NB4 (cell line): ENCODE data around the gene BRINP2.

ENCODE experiments used
- DNase-seq: peaks from one replicate; pipeline ENCODE4 v3.0.0; 2010; ENCODE audit warnings: low read depth
- H3K4me3 ChIP-seq: one replicate; pipeline ENCODE4 v1.5.1; 2011; ENCODE audit warnings: mild to moderate bottlenecking, low read depth, low read length, moderate library complexity
- CTCF ChIP-seq: IDR thresholded peaks from one replicate; pipeline ENCODE4 v1.5.1; 2012; ENCODE audit warnings: low read depth, low read length
- MAX ChIP-seq: IDR thresholded peaks from 2 replicates; pipeline ENCODE4 v1.6.1; 2011; ENCODE audit warnings: low read depth, low read length
- MYC ChIP-seq: IDR thresholded peaks from 2 replicates; pipeline ENCODE4 v1.6.1; 2011; ENCODE audit warnings: low read depth, low read length
- POLR2A ChIP-seq: IDR thresholded peaks from 2 replicates; pipeline ENCODE4 v1.6.1; 2011; ENCODE audit warnings: mild to moderate bottlenecking; ENCODE audit not compliant: insufficient read length; ENCODE audit errors: extremely low read depth

Gene BRINP2

GRCh38 chr1:177163844-177164379, 6.8 kb upstream of the BRINP2 start:
- no peak overlapping the region for H3K4me3 ChIP-seq
- DNase-seq: no peak
- no peak for TF ChIP-seq MAX
- TF ChIP-seq POLR2A: no peak
- no peak for TF ChIP-seq MYC
- no peak for TF ChIP-seq CTCF

GRCh38 chr1:177164380-177165068, 6.2 kb upstream of the BRINP2 start, which contains the start of gene ASTN1:
TSS of gene ASTN1 (minus strand) at chr1:177164712. CDS start at chr1:177164676, 36 bp downstream.
- H3K4me3 ChIP-seq: no peak within 1 kb of the TSS
- DNase-seq: no peak
- TF ChIP-seq POLR2A (no peak), MAX (no peak), MYC (no peak), CTCF (no peak)

- no peak for DNase-seq
- TF ChIP-seq MYC (no peak), POLR2A (no peak), MAX (no peak), CTCF (no peak)
- H3K4me3 ChIP-seq: no peak overlapping the region
These were observed 5.7 kb upstream of the BRINP2 start for GRCh38 chr1:177165069-177165439.

- H3K4me3 ChIP-seq: no peak overlapping the region
- TF ChIP-seq CTCF (no peak), MAX (no peak), MYC (no peak), POLR2A (no peak)
- DNase-seq: no peak
These were observed 872 bp downstream of the BRINP2 start for GRCh38 chr1:177171536-177172123.

- H3K4me3 ChIP-seq: no peak overlapping the region
- no peak for TF ChIP-seq POLR2A
- TF ChIP-seq MYC: no peak
- no peak for TF ChIP-seq CTCF
- no peak for TF ChIP-seq MAX
These were observed 1.5 kb downstream of the BRINP2 start for GRCh38 chr1:177172272-177172671.

GRCh38 chr1:177172866-177173265, 2.1 kb downstream of the BRINP2 start:
- H3K4me3 ChIP-seq: no peak overlapping the region
- no peak for DNase-seq
- no peak for TF ChIP-seq CTCF
- TF ChIP-seq MYC: no peak
- no peak for TF ChIP-seq POLR2A

More at GRCh38 chr1:177172272-177172671, 1.5 kb downstream of the BRINP2 start:
- DNase-seq: no peak
